Activated B cell treated with CpG ODN at 0.5 μM for 24 hours (primary cell): ENCODE measurements around the gene CER1. TPM values are rescaled to one million over a fixed set of nuclear protein-coding genes. Genes with fewer than 3 reads are reported as not detected.

Source experiments
- ATAC-seq: fragments of 200-7000 bp; cut with Tn5 transposase; one replicate; pipeline ENCODE4 v1.10.0; 2021; ENCODE audit warnings: low read depth, mild to moderate bottlenecking, moderate library complexity
- CTCF ChIA-PET: fragments of 350-600 bp; sonication (Branson Sonifier 250); formaldehyde crosslinking; loops from one replicate; lab custom pipeline; 2021; ENCODE audit warnings: antibody characterized with exemption; lab: Charles Lee
- POLR2A ChIA-PET: fragments of 350-600 bp; sonication (Branson Sonifier 250); formaldehyde crosslinking; loops from one replicate; lab custom pipeline; 2021; ENCODE audit warnings: antibody characterized with exemption; lab: Charles Lee
- DNase-seq: peaks from one replicate; pipeline ENCODE4 v3.0.0; 2022
- H3K27ac Mint-ChIP-seq: one replicate; pipeline ENCODE4 v1.8.0; 2020; ENCODE audit warnings: mixed read lengths
- H3K27me3 Mint-ChIP-seq: one replicate; pipeline ENCODE4 v1.8.0; 2021; ENCODE audit warnings: mixed read lengths
- H3K36me3 Mint-ChIP-seq: one replicate; pipeline ENCODE4 v1.8.0; 2021; ENCODE audit warnings: low read depth, mixed read lengths
- H3K4me1 Mint-ChIP-seq: one replicate; pipeline ENCODE4 v1.8.0; 2021; ENCODE audit warnings: mixed read lengths
- H3K4me3 Mint-ChIP-seq: one replicate; pipeline ENCODE4 v1.8.0; 2020; ENCODE audit warnings: mild to moderate bottlenecking, mixed read lengths
- H3K9me3 Mint-ChIP-seq: one replicate; pipeline ENCODE4 v1.8.0; 2020; ENCODE audit warnings: mixed read lengths
- intact Hi-C: fragments of 100-400 bp; cut with micrococcal nuclease; formaldehyde crosslinking; loops from one replicate; pipeline ENCODE4 v1.15.1; 2024
- total RNA-seq: library from RNA; stranded (reverse); gene quantifications from 2 replicates; pipeline ENCODE4 v1.2.3, GENCODE V29; 2022
- TF ChIP-seq, protein P1 (sequence below): fragments of 200-600 bp; IDR thresholded peaks from one replicate; pipeline ENCODE4 v1.8.0; 2022; ENCODE audit warnings: antibody characterized with exemption, mild to moderate bottlenecking

Gene CER1
- total RNA-seq, 1 donor from 2014 or later: not detected

DNA sequence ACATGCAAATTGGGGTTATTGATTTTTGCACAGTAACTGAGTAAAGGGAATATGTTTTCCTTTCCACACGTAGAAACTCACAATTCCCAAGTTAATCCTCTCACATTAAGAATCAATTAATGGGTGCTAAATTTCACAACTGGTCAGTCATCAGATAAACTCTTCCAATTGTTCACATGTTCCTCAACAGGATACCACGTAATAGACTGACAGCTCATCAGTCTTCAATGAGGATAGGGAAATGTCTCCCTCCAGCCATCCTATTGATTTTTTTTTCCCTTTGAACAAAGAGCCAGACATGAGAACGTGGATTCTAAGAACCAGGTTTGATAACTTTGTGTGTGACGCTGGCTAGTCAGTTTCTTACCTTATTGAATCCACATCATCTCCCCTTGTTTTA, 768 bp upstream of the CER1 start:
- H3K36me3 Mint-ChIP-seq: no peaks in the 10 kb centered on the region
- TF ChIP-seq, protein P1, sequence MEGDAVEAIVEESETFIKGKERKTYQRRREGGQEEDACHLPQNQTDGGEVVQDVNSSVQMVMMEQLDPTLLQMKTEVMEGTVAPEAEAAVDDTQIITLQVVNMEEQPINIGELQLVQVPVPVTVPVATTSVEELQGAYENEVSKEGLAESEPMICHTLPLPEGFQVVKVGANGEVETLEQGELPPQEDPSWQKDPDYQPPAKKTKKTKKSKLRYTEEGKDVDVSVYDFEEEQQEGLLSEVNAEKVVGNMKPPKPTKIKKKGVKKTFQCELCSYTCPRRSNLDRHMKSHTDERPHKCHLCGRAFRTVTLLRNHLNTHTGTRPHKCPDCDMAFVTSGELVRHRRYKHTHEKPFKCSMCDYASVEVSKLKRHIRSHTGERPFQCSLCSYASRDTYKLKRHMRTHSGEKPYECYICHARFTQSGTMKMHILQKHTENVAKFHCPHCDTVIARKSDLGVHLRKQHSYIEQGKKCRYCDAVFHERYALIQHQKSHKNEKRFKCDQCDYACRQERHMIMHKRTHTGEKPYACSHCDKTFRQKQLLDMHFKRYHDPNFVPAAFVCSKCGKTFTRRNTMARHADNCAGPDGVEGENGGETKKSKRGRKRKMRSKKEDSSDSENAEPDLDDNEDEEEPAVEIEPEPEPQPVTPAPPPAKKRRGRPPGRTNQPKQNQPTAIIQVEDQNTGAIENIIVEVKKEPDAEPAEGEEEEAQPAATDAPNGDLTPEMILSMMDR: no peak
- H3K27ac Mint-ChIP-seq: no peak overlapping the region
- DNase-seq (no peak), ATAC-seq (no peak)
- intact Hi-C loops: no loop called here
- H3K4me1 Mint-ChIP-seq: no peaks in the 10 kb centered on the region
- H3K4me3 Mint-ChIP-seq: no peak overlapping the region
- ChIA-PET CTCF (no interaction called here), POLR2A (no interaction called here)
- H3K9me3 Mint-ChIP-seq: no peaks in the 10 kb centered on the region
- H3K27me3 Mint-ChIP-seq: peaks cover 21% of the 10 kb centered on the region

DNA sequence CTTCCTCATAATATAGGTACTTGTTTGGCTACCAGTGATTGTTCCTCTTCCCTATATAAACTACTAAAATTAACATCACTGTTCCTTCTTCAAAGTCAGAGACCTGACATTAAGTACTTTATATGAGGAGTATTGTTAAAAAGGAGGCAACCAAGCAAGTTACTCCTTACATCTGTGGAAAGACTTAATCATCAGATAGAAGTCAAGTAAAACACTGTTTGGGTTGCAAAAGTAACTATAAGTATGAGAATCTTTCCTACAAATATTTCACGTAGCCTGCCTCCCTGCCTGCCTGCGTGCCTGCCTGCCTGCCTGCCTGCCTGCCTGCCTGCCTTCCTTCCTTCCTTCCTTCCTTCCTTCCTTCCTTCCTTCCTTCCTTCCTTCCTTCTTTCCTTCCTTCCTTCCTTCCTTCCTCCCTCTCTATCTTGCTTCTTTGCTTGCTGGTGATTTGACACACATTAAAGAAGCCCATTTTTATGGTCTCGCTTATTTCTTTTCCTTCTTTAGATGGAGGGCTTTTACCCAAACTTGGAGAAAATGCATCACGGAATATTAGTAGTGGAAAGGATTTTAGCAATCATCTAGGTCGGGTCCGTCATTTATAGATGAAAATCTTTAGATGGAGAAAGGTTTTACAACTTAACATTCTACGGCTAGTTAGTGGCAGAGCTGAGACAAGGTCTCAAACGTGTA, 3.2 kb downstream of the CER1 start:
- peaks cover 30% of the 10 kb centered on the region for H3K27me3 Mint-ChIP-seq
- H3K9me3 Mint-ChIP-seq: no peaks in the 10 kb centered on the region
- H3K27ac Mint-ChIP-seq: no peak overlapping the region
- H3K4me1 Mint-ChIP-seq: no peaks in the 10 kb centered on the region
- ATAC-seq: no peak
- H3K4me3 Mint-ChIP-seq: no peak overlapping the region
- no peak for DNase-seq
- POLR2A ChIA-PET: no interaction called here
- CTCF ChIA-PET: no interaction called here
- H3K36me3 Mint-ChIP-seq: no peaks in the 10 kb centered on the region
- TF ChIP-seq, protein P1: no peak
- intact Hi-C loops: no loop called here

DNA sequence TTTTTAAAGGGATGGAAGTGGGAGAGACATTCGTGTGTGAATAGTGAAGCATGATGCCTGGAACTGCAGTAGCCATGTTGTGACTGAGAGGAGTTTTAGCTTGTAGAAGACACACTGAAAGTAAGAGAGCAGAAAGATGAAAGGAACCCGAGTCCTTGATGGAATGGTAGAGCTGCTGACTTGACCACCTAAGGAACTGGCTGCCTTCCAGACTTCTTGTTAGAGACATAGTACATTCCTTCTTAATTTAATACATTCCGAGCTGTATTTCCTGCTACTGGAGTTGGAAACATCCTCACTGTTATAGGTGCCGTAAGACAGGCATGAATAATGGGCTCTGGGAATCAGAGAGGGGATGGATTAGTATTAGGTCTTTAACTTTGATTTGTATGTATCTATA, 7.4 kb downstream of the CER1 start:
- peaks cover 16% of the 10 kb centered on the region for H3K27me3 Mint-ChIP-seq
- H3K9me3 Mint-ChIP-seq: peaks cover under 1% of the 10 kb centered on the region
- ChIA-PET POLR2A (no interaction called here), CTCF (no interaction called here)
- TF ChIP-seq, protein P1: no peak
- no peak overlapping the region for H3K27ac Mint-ChIP-seq
- no peaks in the 10 kb centered on the region for H3K36me3 Mint-ChIP-seq
- ATAC-seq (no peak), DNase-seq (no peak)
- H3K4me1 Mint-ChIP-seq: peaks cover 10% of the 10 kb centered on the region
- H3K4me3 Mint-ChIP-seq: no peak overlapping the region
- intact Hi-C loops: no loop called here

DNA sequence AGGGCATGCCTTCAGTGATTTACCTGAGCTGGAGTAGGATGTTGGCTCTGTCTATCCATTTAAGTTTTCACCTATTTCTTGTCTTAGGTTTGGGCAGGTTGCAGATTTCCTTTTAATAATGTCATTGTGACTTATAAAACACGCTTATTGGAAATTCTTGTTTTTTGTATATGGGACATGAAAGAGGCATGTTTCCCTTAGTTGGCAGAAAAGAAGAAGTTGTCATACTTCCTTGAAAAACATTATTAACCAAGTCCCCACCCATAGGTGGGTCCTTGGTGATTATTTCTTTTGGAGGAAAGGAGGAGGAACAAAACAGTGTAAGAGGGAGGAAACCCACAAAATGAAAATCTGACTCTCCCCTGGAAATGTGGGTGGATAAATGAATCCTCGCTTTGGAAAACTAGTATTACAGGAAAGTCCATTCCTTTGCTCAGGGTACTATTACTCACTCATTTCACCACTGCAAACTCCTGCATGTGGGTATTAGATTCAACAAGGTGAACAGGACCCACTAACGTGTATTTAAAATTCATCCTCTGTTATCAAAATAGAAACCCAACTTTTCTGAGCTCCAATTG, 9.3 kb downstream of the CER1 start:
- H3K36me3 Mint-ChIP-seq: no peaks in the 10 kb centered on the region
- peaks cover 10% of the 10 kb centered on the region for H3K4me1 Mint-ChIP-seq
- no peak overlapping the region for H3K4me3 Mint-ChIP-seq
- ATAC-seq (no peak), DNase-seq (no peak)
- intact Hi-C loops: no loop called here
- TF ChIP-seq, protein P1: no peak
- CTCF ChIA-PET: no interaction called here
- no peak overlapping the region for H3K27ac Mint-ChIP-seq
- POLR2A ChIA-PET: no interaction called here
- H3K27me3 Mint-ChIP-seq: peaks cover 15% of the 10 kb centered on the region
- peaks cover 5% of the 10 kb centered on the region for H3K9me3 Mint-ChIP-seq

DNA sequence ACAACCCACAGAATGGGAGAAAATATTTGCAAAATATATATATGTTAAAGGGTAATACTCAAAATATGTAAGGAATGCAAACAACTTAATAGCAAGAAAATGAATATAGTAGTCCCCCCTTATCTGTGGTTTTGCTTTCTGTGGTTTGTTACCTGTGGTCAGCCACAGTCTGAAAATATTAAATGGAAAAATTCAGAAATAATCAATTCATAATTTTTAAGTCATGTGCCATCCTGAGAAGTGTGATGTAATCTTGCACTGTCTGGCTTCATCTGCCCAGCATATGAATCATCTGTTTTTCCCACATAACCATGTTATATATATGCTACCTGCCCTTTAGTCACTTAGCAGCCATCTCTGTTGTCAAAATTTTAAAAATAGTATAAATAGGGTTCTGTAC, 11.7 kb downstream of the CER1 start:
- ChIA-PET CTCF (no interaction called here), POLR2A (no interaction called here)
- Mint-ChIP-seq H3K27me3 (peaks cover 7% of the 10 kb centered on the region), H3K4me3 (no peak overlapping the region), H3K4me1 (peaks cover 28% of the 10 kb centered on the region), H3K27ac (no peak overlapping the region), H3K36me3 (no peaks in the 10 kb centered on the region), H3K9me3 (peaks cover 8% of the 10 kb centered on the region)
- intact Hi-C loops: no loop called here
- TF ChIP-seq, protein P1: no peak
- ATAC-seq (no peak), DNase-seq (no peak)
